C4-2B (cell line): ENCODE results near the gene DRICH1.
"Not testable (repeated sequence)": the region's sequence is repeated elsewhere in the genome, so short reads cannot be mapped to it uniquely, and the experiment has no call there.

ENCODE experiments used
- H3K27ac ChIP-seq: fragments of 450-650 bp; 2 replicates; pipeline ENCODE4 v1.5.1; 2017
- ZFX ChIP-seq: fragments of 450-650 bp; IDR thresholded peaks from 2 replicates; pipeline ENCODE4 v1.6.1; 2017
- TF ChIP-seq, protein P1 (sequence below): fragments of 450-650 bp; conservative IDR thresholded peaks from 2 replicates; pipeline ENCODE4 v1.5.1; 2017; ENCODE audit warnings: mild to moderate bottlenecking

The DRICH1 gene

DNA sequence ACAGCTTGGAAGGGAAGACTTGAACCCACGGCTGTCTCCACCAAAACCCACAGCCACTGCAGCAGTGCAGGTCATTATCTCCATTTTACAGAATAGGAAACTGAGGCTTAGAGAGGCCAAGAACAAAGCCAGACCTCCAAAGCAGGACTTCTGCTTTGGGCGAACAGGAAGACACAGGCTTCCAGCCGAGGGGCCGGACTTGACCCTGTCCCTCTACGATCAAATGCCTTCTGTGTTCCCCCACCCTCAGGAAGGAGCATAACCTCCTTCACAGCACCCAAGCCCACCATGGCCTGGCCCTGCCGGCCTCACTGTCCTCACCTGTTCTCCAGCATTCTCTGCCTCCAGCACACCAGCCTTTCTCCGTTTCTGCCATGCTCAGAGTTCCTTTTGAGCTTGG is 67.8 kb downstream of the DRICH1 start:
- TF ChIP-seq, protein P1, sequence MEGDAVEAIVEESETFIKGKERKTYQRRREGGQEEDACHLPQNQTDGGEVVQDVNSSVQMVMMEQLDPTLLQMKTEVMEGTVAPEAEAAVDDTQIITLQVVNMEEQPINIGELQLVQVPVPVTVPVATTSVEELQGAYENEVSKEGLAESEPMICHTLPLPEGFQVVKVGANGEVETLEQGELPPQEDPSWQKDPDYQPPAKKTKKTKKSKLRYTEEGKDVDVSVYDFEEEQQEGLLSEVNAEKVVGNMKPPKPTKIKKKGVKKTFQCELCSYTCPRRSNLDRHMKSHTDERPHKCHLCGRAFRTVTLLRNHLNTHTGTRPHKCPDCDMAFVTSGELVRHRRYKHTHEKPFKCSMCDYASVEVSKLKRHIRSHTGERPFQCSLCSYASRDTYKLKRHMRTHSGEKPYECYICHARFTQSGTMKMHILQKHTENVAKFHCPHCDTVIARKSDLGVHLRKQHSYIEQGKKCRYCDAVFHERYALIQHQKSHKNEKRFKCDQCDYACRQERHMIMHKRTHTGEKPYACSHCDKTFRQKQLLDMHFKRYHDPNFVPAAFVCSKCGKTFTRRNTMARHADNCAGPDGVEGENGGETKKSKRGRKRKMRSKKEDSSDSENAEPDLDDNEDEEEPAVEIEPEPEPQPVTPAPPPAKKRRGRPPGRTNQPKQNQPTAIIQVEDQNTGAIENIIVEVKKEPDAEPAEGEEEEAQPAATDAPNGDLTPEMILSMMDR: no peak
- TF ChIP-seq ZFX: no peak
- H3K27ac ChIP-seq: no peak overlapping the region

DNA sequence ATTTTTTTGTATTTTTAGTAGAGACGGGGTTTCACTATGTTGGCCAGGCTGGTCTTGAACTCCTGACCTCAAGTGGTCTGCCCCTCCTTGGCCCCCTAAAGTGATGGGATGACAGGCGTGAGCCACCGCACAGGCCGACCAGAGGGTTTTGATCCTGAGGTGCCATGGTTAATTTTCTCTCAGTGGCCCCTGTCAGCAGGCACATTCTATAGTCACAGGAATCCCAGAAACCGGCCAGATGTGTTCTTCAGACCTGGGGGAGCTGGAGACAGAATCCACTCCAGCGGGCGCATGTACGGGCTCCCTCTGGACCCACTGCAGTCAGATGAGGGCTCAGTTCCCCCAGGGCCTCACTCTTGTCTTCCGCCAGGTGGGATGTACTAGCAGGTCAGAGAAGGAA is 69.0 kb downstream of the DRICH1 start:
- no peak overlapping the region for H3K27ac ChIP-seq
- TF ChIP-seq, protein P1: no peak
- TF ChIP-seq ZFX: no peak

DNA sequence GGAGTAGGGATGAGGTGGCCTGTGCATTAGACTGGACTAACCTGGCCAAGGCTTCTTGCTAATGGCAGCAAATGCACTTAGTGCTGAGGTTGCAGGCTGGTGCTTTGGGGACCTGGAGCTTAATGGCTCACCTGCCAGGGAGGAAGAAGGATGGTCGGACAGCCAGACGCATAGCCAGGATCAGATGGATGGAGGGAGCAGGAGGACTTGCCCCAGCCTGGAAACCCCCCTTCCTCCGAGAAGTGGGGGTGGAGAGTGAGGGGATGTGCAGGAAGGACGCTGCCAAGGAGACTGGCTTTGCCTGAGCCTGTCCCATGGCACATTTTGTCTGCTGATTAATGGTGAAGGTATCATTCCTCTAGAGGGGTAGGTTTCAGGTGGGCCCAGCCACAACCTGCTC is 69.9 kb downstream of the DRICH1 start:
- TF ChIP-seq ZFX: no peak
- TF ChIP-seq, protein P1: no peak
- no peak overlapping the region for H3K27ac ChIP-seq

DNA sequence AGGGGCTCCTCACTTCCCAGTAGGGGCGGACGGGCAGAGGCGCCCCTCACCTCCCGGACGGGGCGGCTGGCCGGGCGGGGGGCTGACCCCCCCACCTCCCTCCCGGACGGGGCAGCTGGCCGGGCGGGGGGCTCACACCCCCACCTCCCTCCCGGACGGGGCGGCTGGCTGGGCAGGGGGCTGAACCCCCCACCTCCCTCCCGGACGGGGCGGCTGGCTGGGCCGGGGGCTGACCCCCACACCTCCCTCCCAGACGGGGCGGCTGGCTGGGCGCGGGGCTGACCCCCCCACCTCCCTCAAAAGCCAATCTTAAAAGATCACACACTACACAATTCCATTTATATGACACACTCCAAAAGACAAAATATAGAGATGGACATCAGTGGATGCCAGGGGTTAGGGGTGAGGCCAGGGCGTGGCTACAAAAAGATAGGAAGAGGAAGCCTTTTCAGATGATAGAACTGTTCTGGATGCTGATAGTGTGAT is 71.1 kb downstream of the DRICH1 start:
- H3K27ac ChIP-seq: not testable (repeated sequence)

DNA sequence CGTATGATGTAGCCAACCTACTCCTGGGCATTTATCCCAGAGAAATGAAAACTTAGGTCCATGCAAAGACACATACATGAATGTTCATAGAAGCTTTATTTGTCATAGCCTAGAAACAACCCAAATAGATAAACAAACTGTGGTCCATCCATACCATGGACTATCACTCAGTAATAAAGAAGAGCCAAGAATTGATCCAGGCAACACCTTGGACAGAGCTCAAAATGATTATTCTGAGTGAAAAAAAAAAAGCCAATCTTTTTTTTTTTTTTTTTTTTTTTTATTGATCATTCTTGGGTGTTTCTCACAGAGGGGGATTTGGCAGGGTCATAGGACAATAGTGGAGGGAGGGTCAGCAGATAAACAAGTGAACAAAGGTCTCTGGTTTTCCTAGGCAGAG is 71.9 kb downstream of the DRICH1 start:
- H3K27ac ChIP-seq: not testable (repeated sequence)
